ENCODE data around the gene WASF2.

- TF ChIP-seq CTCF (IDR thresholded peaks at IDR 0.05; ENCODE audit: low read length) (no peak), EZH2 (IDR thresholded peaks at IDR 0.05; ENCODE audit: borderline replicate concordance, low read length) (no peak)
These were observed 79.3 kb downstream of the WASF2 start for GRCh38 chr1:27410709-27411108.

Data from OCI-LY1 (cell line).